ENCODE results near the gene OGDH. TPM values are rescaled to one million over a fixed set of nuclear protein-coding genes. Genes with fewer than 3 reads are reported as not detected.

The OGDH gene
- total RNA-seq, 3 donors from 2014 or later: 45.7 to 67.5 (median 46.2) TPM

DNA sequence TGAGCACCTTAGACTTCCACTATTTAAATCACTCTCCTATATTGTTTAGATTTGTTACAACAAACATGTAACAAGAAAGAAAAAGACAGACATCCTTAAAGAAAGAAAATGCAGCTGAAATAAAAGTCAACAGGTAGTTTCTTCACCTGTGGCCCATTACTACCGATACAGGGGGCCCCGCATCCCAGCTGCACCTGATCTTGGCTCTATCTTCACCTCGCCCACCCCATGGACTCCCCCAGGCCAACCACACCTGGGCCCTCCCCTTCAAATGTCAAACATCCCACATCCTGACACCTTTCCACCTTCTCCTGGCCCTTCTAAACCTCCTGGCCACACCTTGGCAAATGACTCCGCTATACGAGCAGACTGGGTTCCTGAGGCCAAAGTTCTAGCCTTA lies 39.7 kb upstream of the OGDH start:
- no peak for DNase-seq (ENCODE audit: low spot score in 2 of 2)
- Histone ChIP-seq H3K4me1 (no peaks in the 10 kb centered on the region), H3K36me3 (peaks cover 16% of the 10 kb centered on the region), H3K4me3 (no peak overlapping the region), H3K27ac (no peak overlapping the region), H3K9me3 (no peaks in the 10 kb centered on the region), H3K27me3 (no peaks in the 10 kb centered on the region)
- TF ChIP-seq POLR2A (IDR thresholded peaks at IDR 0.05) (no peak), POLR2AphosphoS5 (IDR thresholded peaks at IDR 0.05) (no peak)
- TF ChIP-seq, protein P1, sequence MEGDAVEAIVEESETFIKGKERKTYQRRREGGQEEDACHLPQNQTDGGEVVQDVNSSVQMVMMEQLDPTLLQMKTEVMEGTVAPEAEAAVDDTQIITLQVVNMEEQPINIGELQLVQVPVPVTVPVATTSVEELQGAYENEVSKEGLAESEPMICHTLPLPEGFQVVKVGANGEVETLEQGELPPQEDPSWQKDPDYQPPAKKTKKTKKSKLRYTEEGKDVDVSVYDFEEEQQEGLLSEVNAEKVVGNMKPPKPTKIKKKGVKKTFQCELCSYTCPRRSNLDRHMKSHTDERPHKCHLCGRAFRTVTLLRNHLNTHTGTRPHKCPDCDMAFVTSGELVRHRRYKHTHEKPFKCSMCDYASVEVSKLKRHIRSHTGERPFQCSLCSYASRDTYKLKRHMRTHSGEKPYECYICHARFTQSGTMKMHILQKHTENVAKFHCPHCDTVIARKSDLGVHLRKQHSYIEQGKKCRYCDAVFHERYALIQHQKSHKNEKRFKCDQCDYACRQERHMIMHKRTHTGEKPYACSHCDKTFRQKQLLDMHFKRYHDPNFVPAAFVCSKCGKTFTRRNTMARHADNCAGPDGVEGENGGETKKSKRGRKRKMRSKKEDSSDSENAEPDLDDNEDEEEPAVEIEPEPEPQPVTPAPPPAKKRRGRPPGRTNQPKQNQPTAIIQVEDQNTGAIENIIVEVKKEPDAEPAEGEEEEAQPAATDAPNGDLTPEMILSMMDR (IDR thresholded peaks at IDR 0.05): no peak
- intact Hi-C loops (cut with DNase I; ENCODE audit: low total_unique reads): loop anchor here (10.0 kb wide), 1 partner anchor 1078 kb away; no protein-coding TSS in a partner anchor

DNA sequence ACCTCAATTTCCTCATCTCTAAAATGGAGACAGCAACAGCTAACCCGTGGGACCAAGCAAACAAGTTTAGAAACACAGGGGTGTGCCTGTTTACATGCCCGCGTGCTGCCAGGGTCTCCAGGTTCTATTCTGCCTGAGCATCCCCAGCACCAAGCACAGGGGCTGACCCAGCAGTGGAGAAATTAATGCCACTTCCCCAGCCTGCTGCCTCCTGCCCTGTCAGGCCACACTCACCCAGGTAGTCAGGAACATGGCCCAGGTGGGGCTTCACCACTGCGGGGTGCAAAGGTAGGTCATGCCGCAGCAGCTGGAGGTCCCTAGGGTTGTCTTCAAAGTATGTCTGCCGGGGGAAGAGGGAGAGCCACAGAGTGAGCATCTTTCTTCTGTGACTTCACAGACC lies 38.5 kb upstream of the OGDH start:
- H3K4me1 ChIP-seq: peaks cover 0 to 5% of the 10 kb centered on the region in 2 donors
- no peaks in the 10 kb centered on the region for H3K9me3 ChIP-seq
- no peak overlapping the region for H3K4me3 ChIP-seq
- H3K36me3 ChIP-seq: peaks cover 19% of the 10 kb centered on the region
- DNase-seq (ENCODE audit: low spot score in 2 of 2): no peak
- H3K27ac ChIP-seq: no peak overlapping the region
- intact Hi-C loops (cut with DNase I; ENCODE audit: low total_unique reads): loop anchor here (10.0 kb wide), 1 partner anchor 1077 kb away; no protein-coding TSS in a partner anchor
- no peaks in the 10 kb centered on the region for H3K27me3 ChIP-seq
- TF ChIP-seq POLR2AphosphoS5 (IDR thresholded peaks at IDR 0.05) (no peak), POLR2A (IDR thresholded peaks at IDR 0.05) (no peak)
- TF ChIP-seq, protein P1 (IDR thresholded peaks at IDR 0.05): no peak

DNA sequence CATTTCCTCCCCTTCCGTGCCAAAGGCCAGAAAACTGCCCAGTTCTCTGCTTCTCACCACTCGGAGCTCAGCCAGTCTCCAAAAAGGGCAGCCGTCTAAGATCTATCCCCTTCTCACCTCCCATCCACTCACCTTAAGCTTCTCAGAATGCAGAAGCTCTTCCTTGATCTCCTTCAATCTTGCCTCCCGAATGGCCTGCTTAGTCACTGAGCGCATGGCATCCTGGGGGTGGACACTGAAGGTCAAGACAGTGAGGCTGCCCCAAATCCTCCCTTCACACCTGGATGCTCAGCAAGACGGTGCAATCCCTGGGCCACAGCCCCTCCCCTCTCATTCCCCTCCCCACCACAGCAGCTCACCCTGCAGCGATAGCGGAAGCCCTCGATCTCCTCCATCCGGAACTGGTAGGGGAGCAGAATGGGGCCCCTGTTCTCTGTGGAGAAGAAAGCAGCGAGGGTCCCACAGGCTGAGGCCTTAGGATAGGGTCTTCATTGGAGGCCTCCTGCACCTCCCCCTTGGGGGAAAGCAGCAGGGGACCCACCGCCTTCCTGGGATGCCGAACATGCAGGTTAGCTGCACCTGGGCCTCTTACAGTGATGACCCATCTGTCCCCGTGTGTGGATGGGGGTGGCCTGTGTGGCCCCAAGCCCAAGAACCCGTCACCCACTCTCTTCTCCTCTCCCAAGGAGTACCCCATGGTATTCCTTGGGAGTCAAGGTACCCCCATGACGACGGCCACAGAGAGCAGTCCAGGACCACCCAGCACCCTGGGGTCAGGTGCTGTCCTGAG lies 37.5 kb upstream of the OGDH start:
- no peak overlapping the region for H3K4me3 ChIP-seq
- H3K36me3 ChIP-seq: peaks cover 19% of the 10 kb centered on the region
- intact Hi-C loops (cut with DNase I; ENCODE audit: low total_unique reads): loop anchor here (10.0 kb wide), 1 partner anchor 1076 kb away; no protein-coding TSS in a partner anchor

DNA sequence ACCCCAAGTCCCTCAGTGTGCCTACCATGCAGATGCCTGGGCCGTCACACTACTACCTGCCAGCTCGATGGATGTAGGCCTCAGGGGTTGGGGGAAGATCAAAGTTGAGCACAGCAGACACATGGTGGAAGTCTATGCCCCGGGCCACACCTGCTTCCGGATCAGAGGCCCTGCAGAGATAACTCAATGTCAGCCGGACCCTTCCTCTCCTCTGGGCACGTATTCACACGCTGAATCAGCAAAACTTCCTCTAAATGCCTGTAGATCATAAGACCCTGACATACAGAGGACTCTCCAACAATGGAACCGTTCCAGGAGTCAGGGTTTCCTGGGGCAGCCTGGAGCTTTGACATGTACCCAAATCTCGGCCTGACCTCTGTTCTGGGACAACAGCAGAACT lies 36.5 kb upstream of the OGDH start:
- TF ChIP-seq POLR2AphosphoS5 (IDR thresholded peaks at IDR 0.05): no peak
- TF ChIP-seq POLR2A (IDR thresholded peaks at IDR 0.05): no peak
- TF ChIP-seq, protein P1 (IDR thresholded peaks at IDR 0.05): no peak
- no peaks in the 10 kb centered on the region for H3K27me3 ChIP-seq
- DNase-seq (ENCODE audit: low spot score in 2 of 2): no peak
- no peak overlapping the region for H3K4me3 ChIP-seq
- H3K27ac ChIP-seq: no peak overlapping the region
- intact Hi-C loops (cut with DNase I; ENCODE audit: low total_unique reads): loop anchor here (10.0 kb wide), 1 partner anchor 1075 kb away; no protein-coding TSS in a partner anchor
- peaks cover 19% of the 10 kb centered on the region for H3K36me3 ChIP-seq
- peaks cover 0 to 12% of the 10 kb centered on the region in 2 donors for H3K4me1 ChIP-seq
- no peaks in the 10 kb centered on the region for H3K9me3 ChIP-seq

More for the DNA sequence above, 37.5 kb upstream of the OGDH start:
- peaks cover 0 to 7% of the 10 kb centered on the region in 2 donors for H3K4me1 ChIP-seq
- no peaks in the 10 kb centered on the region for H3K27me3 ChIP-seq
- no peak for DNase-seq (ENCODE audit: low spot score in 2 of 2)
- H3K27ac ChIP-seq: no peak overlapping the region
- TF ChIP-seq POLR2A (IDR thresholded peaks at IDR 0.05) (no peak), POLR2AphosphoS5 (IDR thresholded peaks at IDR 0.05) (no peak)
- TF ChIP-seq, protein P1 (IDR thresholded peaks at IDR 0.05): no peak
- H3K9me3 ChIP-seq: no peaks in the 10 kb centered on the region

DNA sequence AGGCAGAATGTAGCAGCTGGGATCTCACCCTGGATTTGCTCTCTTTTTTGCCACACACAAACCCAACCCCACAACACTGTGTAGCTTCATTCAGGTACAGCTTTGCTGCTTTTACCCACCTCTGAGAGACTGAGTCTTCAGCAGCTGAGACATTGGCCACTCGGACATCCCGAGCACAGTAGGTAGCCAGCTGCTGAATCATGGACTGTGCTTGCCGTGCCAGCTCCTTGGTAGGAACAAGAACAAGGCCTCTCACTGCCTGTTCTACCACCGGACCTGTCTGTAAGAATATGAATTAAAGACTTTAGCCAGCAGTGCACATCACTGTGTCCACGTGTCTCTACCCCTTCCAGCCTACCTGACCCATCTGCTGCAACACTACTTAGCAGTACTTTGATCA lies 33.7 kb upstream of the OGDH start:
- Histone ChIP-seq H3K27ac (peak overlapping the region in 1 of 2 donors; percentile 92), H3K4me1 (peaks cover 0 to 14% of the 10 kb centered on the region in 2 donors), H3K4me3 (peak overlapping the region; percentile 84 to 92 (median 90)), H3K9me3 (no peaks in the 10 kb centered on the region), H3K36me3 (peaks cover 20% of the 10 kb centered on the region), H3K27me3 (no peaks in the 10 kb centered on the region)
- no peak for DNase-seq (ENCODE audit: low spot score in 2 of 2)
- intact Hi-C loops (cut with DNase I; ENCODE audit: low total_unique reads): no loop called here
- TF ChIP-seq POLR2A (IDR thresholded peaks at IDR 0.05) (no peak), POLR2AphosphoS5 (IDR thresholded peaks at IDR 0.05) (no peak)
- TF ChIP-seq, protein P1 (IDR thresholded peaks at IDR 0.05): no peak

All from breast epithelium (tissue), 4 donors.